Peyer's patch (tissue), 4 donors: ENCODE data around the gene PLA2G6.

Source experiments
- POLR2A ChIP-seq, 2 donors: fragments of 450-650 bp; IDR thresholded peaks; one replicate each; pipeline ENCODE4 v1.5.1; 2017; ENCODE audit warnings: antibody characterized with exemption in 2 of 2, mild to moderate bottlenecking in 2 of 2, moderate library complexity in 2 of 2
- TF ChIP-seq, protein P1 (sequence below), 6 experiments: fragments of 450-650 bp in 4 of 6; fragments of 200-600 bp in 2 of 6; sonication (generic) in 1 of 6; IDR thresholded peaks; one replicate each; pipeline ENCODE4 v1.5.1; 2017 to 2019; ENCODE audit warnings: antibody characterized with exemption in 6 of 6, mild to moderate bottlenecking in 3 of 6, moderate library complexity in 1 of 6

- TF ChIP-seq, protein P1, sequence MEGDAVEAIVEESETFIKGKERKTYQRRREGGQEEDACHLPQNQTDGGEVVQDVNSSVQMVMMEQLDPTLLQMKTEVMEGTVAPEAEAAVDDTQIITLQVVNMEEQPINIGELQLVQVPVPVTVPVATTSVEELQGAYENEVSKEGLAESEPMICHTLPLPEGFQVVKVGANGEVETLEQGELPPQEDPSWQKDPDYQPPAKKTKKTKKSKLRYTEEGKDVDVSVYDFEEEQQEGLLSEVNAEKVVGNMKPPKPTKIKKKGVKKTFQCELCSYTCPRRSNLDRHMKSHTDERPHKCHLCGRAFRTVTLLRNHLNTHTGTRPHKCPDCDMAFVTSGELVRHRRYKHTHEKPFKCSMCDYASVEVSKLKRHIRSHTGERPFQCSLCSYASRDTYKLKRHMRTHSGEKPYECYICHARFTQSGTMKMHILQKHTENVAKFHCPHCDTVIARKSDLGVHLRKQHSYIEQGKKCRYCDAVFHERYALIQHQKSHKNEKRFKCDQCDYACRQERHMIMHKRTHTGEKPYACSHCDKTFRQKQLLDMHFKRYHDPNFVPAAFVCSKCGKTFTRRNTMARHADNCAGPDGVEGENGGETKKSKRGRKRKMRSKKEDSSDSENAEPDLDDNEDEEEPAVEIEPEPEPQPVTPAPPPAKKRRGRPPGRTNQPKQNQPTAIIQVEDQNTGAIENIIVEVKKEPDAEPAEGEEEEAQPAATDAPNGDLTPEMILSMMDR (IDR thresholded peaks at IDR 0.05), result no peak
- no peak for TF ChIP-seq POLR2A (IDR thresholded peaks at IDR 0.05)
Measured at GRCh38 chr22:38120359-38121110, 61.1 kb downstream of the PLA2G6 start.
